ENCODE data around the gene CD81.

DNA sequence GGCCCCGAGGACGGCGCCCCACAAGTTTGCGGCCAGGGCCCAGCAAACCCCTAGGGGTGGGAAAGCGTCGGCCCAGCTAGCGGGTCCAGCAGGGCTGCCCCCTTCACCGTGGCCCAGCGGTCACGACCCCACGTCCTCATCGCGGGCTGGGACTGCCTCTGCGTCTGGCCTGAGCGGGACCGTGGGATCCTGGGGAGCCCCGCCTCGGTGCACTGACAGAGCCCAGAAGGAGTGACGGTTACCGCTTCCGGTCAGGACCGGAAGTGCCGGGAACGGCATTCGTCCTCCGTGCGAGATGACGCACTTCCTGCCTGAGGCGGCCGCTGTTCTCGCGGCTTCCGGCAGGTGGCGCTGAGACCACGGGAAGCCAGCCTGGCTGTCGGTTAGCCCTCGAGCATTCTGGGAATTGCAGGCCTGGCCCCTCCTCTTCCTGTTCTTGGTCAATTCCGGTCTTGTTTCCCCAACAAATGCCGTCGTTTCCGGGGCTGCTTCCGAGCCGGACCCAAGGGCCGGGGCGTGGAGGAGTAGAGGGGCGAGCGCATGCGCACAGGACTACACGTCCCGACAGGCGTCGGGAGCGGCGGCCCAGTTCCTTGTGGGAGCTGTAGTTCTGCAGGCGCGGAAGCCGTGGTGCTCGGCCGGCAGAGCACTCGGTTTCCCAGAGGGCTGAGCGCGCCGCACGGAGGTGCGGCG is 23.1 kb downstream of the CD81 start, which contains the start of gene TSSC4:
- peak; percentile 95 for TF ChIP-seq CTCF (IDR thresholded peaks at IDR 0.05; ENCODE audit: low read depth, low read length, poor library complexity, severe bottlenecking)
- no peak for TF ChIP-seq EZH2phosphoT487 (IDR thresholded peaks at IDR 0.05; ENCODE audit: borderline replicate concordance, low read length)
